ENCODE results near the gene FGF23.

- no peak for TF ChIP-seq SUZ12 (IDR thresholded peaks at IDR 0.05; ENCODE audit: extremely low read depth, insufficient read depth, insufficient read length)
- no peak for TF ChIP-seq YY1 (IDR thresholded peaks at IDR 0.05; ENCODE audit: insufficient read depth, insufficient read length)
Measured at GRCh38 chr12:4324366-4324765, 55.1 kb downstream of the FGF23 start.

Measured in NT2/D1 (cell line).